ENCODE data around the gene PLEKHG4B.
"Not testable (repeated sequence)": the region's sequence is repeated elsewhere in the genome, so short reads cannot be mapped to it uniquely, and the experiment has no call there.

Gene PLEKHG4B

GRCh38 chr5:219991-220390 is 128.0 kb downstream of the PLEKHG4B start:
- DNase-seq (ENCODE audit: low read depth, low spot score): no peak

- not testable (repeated sequence) for DNase-seq (ENCODE audit: low read depth, low spot score)
These were observed 131.2 kb downstream of the PLEKHG4B start for GRCh38 chr5:222951-223715.

GRCh38 chr5:223791-224190 is 131.8 kb downstream of the PLEKHG4B start:
- no peak for DNase-seq (ENCODE audit: low read depth, low spot score)

- DNase-seq (ENCODE audit: low read depth, low spot score): no peak
These were observed 133.4 kb downstream of the PLEKHG4B start for GRCh38 chr5:225334-225733.

- DNase-seq (ENCODE audit: low read depth, low spot score): not testable (repeated sequence)
These were observed 135.4 kb downstream of the PLEKHG4B start for GRCh38 chr5:227375-227774.

GRCh38 chr5:228886-229285 is 136.9 kb downstream of the PLEKHG4B start:
- no peak for DNase-seq (ENCODE audit: low read depth, low spot score)

- DNase-seq (ENCODE audit: low read depth, low spot score): no peak
These were observed 138.7 kb downstream of the PLEKHG4B start for GRCh38 chr5:230711-231110.

- no peak for DNase-seq (ENCODE audit: low read depth, low spot score)
These were observed 139.7 kb downstream of the PLEKHG4B start for GRCh38 chr5:231661-232060.

- DNase-seq (ENCODE audit: low read depth, low spot score): not testable (repeated sequence)
These were observed 141.5 kb downstream of the PLEKHG4B start for GRCh38 chr5:233426-233825.

GRCh38 chr5:234450-234849 is 142.5 kb downstream of the PLEKHG4B start:
- DNase-seq (ENCODE audit: low read depth, low spot score): no peak

GRCh38 chr5:235527-235926 is 143.6 kb downstream of the PLEKHG4B start:
- DNase-seq (ENCODE audit: low read depth, low spot score): not testable (repeated sequence)

- not testable (repeated sequence) for DNase-seq (ENCODE audit: low read depth, low spot score)
These were observed 146.0 kb downstream of the PLEKHG4B start for GRCh38 chr5:237931-238330.
